ENCODE results near the gene MYL3. TPM values are rescaled to one million over a fixed set of nuclear protein-coding genes. Genes with fewer than 3 reads are reported as not detected.

The MYL3 gene
- polyA plus RNA-seq, 1 of the 3 experiments (the other 2 are of a cell fraction) = not detected

DNA sequence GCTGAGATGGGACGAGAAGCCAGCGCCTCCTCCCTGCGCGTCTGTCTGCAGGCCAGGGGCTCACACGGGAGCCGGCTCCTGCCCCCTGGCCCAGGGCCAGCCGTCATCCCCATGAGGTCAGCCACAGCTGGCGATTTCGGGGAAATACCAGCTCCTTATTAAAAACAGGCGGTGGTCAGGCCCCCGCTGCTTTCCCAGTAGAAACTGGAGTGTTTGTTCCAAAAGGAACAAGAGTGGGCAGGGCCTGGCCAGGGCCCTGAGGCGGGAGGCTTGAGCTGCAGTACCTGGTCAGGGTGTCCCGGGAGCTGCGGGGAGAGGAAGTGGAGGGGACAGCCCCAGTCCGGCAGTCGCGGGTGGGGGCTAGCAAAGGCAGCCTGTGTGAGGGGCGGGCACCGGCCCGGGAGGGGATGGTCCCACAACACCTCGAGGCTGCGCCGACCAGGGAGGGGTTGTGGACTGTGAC, 17.8 kb downstream of the MYL3 start:
- Histone ChIP-seq H2AFZ (ENCODE audit: low read depth) (peak overlapping the region; percentile 90; the same call in 1 of the 2 replicates), H3K27ac (ENCODE audit: low read depth in 2 of 2, low read length in 1 of 2) (peak overlapping the region; percentile 38 to 98), H3K4me1 (ENCODE audit: control insufficient read depth in 1 of 2, insufficient read depth in 2 of 2, low read depth in 1 of 2, low read length in 1 of 2) (peaks cover 0 to 27% of the 10 kb centered on the region in 2 experiments; a peak in 2 of 4 replicates), H3K4me3 (ENCODE audit: low read depth in 2 of 2, low read length in 1 of 2) (peak overlapping the region; percentile 46 to 49; a peak in 3 of 4 replicates), H3K4me2 (peak overlapping the region; percentile 69), H3F3A (replicated peaks; ENCODE audit: insufficient read depth) (no peaks in the 10 kb centered on the region), H3K79me2 (ENCODE audit: insufficient read depth) (no peaks in the 10 kb centered on the region), H3K27me3 (ENCODE audit: insufficient read depth) (no peaks in the 10 kb centered on the region), H3K9me2 (no peaks in the 10 kb centered on the region), H3K36me3 (replicated peaks in 1 of 2; ENCODE audit: control insufficient read depth in 1 of 2, insufficient read depth in 2 of 2, low read length in 1 of 2) (no peaks in the 10 kb centered on the region), H3K9me3 (peaks cover 8% of the 10 kb centered on the region; the same call in 1 of the 2 replicates), H3K9ac (peak overlapping the region; percentile 72), H4K20me1 (ENCODE audit: insufficient read depth) (no peaks in the 10 kb centered on the region)
- POLR2A ChIA-PET = interaction anchor here (0.7 to 2.5 kb wide), 19 partner anchors 8 to 318 kb away, joined by 3 to 15 read pairs (median 3); partner anchors contain the start of genes CCDC12, NBEAL2, PTH1R and SETD2
- CTCF ChIA-PET = interaction anchor here (0.6 to 8.4 kb wide), 48 partner anchors 10 to 630 kb away, joined by 3 to 72 read pairs (median 4); partner anchors contain the start of genes MYL3, NBEAL2, PTH1R and SCAP
- WGBS (ENCODE audit: low lambda C conversion rate) = 12% methylated on average over 6 of the region's 23 CpGs
- DNase-seq = peak; percentile 90
- TF ChIP-seq, protein P1, sequence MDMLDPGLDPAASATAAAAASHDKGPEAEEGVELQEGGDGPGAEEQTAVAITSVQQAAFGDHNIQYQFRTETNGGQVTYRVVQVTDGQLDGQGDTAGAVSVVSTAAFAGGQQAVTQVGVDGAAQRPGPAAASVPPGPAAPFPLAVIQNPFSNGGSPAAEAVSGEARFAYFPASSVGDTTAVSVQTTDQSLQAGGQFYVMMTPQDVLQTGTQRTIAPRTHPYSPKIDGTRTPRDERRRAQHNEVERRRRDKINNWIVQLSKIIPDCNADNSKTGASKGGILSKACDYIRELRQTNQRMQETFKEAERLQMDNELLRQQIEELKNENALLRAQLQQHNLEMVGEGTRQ (IDR thresholded peaks at IDR 0.05; ENCODE audit: borderline replicate concordance, low read depth, low read length) = no peak
- peak in 1 of 2 experiments; percentile 59; a peak in 2 of 4 replicates for TF ChIP-seq EP300 (IDR thresholded peaks at IDR 0.05; ENCODE audit: borderline replicate concordance in 1 of 2, low read depth in 1 of 2, low read length in 1 of 2)
- TF ChIP-seq RFX5 (IDR thresholded peaks at IDR 0.05; ENCODE audit: low read length) = no peak
- TF ChIP-seq SIN3A (IDR thresholded peaks at IDR 0.05; ENCODE audit: borderline replicate concordance, low read depth, low read length) = no peak
- TF ChIP-seq, protein P2, sequence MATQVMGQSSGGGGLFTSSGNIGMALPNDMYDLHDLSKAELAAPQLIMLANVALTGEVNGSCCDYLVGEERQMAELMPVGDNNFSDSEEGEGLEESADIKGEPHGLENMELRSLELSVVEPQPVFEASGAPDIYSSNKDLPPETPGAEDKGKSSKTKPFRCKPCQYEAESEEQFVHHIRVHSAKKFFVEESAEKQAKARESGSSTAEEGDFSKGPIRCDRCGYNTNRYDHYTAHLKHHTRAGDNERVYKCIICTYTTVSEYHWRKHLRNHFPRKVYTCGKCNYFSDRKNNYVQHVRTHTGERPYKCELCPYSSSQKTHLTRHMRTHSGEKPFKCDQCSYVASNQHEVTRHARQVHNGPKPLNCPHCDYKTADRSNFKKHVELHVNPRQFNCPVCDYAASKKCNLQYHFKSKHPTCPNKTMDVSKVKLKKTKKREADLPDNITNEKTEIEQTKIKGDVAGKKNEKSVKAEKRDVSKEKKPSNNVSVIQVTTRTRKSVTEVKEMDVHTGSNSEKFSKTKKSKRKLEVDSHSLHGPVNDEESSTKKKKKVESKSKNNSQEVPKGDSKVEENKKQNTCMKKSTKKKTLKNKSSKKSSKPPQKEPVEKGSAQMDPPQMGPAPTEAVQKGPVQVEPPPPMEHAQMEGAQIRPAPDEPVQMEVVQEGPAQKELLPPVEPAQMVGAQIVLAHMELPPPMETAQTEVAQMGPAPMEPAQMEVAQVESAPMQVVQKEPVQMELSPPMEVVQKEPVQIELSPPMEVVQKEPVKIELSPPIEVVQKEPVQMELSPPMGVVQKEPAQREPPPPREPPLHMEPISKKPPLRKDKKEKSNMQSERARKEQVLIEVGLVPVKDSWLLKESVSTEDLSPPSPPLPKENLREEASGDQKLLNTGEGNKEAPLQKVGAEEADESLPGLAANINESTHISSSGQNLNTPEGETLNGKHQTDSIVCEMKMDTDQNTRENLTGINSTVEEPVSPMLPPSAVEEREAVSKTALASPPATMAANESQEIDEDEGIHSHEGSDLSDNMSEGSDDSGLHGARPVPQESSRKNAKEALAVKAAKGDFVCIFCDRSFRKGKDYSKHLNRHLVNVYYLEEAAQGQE (IDR thresholded peaks at IDR 0.05; ENCODE audit: low read depth, low read length) = 0 out of 2 replicates have a peak, but pooled peaks have one; percentile 4
- TF ChIP-seq POLR2AphosphoS5 (IDR thresholded peaks at IDR 0.05; ENCODE audit: low read depth, low read length) = no peak
- peak; percentile 76 for TF ChIP-seq TCF12 (IDR thresholded peaks at IDR 0.05)
- no peak for TF ChIP-seq FOXJ3 (CRISPR knock-in tag; IDR thresholded peaks at IDR 0.05)
- no peak for TF ChIP-seq EZH2phosphoT487 (IDR thresholded peaks at IDR 0.05; ENCODE audit: borderline replicate concordance, low read depth)
- no peak for TF ChIP-seq GATA2 (CRISPR knock-in tag; IDR thresholded peaks at IDR 0.05)
- no peak for TF ChIP-seq TEAD4 (IDR thresholded peaks at IDR 0.05; ENCODE audit: borderline replicate concordance, insufficient read depth)
- TF ChIP-seq CHD2 (IDR thresholded peaks at IDR 0.05; ENCODE audit: low read length, partially characterized antibody) = peak; percentile 72
- no peak for TF ChIP-seq JUND (IDR thresholded peaks at IDR 0.05)
- TF ChIP-seq, protein P3, sequence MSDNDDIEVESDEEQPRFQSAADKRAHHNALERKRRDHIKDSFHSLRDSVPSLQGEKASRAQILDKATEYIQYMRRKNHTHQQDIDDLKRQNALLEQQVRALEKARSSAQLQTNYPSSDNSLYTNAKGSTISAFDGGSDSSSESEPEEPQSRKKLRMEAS (IDR thresholded peaks at IDR 0.05; ENCODE audit: low read depth) = no peak; the same call in 1 of the 2 replicates
- no peak for TF ChIP-seq MEF2A (IDR thresholded peaks at IDR 0.05; ENCODE audit: borderline replicate concordance, low read depth)
- TF ChIP-seq NFIC (IDR thresholded peaks at IDR 0.05; ENCODE audit: borderline replicate concordance) = peak; percentile 76
- no peak for TF ChIP-seq TAF1 (IDR thresholded peaks at IDR 0.05; ENCODE audit: borderline replicate concordance, low read depth, low read length)
- TF ChIP-seq GABPA (IDR thresholded peaks at IDR 0.05; ENCODE audit: low read depth) = no peak; the same call in 1 of the 2 replicates
- peak; percentile 52; the same call in 1 of the 2 replicates for TF ChIP-seq MXI1 (IDR thresholded peaks at IDR 0.05; ENCODE audit: low read depth, low read length)
- TF ChIP-seq, protein P4, sequence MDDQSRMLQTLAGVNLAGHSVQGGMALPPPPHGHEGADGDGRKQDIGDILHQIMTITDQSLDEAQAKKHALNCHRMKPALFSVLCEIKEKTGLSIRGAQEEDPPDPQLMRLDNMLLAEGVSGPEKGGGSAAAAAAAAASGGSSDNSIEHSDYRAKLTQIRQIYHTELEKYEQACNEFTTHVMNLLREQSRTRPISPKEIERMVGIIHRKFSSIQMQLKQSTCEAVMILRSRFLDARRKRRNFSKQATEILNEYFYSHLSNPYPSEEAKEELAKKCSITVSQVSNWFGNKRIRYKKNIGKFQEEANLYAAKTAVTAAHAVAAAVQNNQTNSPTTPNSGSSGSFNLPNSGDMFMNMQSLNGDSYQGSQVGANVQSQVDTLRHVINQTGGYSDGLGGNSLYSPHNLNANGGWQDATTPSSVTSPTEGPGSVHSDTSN (IDR thresholded peaks at IDR 0.05) = no peak
- TF ChIP-seq, protein P5, sequence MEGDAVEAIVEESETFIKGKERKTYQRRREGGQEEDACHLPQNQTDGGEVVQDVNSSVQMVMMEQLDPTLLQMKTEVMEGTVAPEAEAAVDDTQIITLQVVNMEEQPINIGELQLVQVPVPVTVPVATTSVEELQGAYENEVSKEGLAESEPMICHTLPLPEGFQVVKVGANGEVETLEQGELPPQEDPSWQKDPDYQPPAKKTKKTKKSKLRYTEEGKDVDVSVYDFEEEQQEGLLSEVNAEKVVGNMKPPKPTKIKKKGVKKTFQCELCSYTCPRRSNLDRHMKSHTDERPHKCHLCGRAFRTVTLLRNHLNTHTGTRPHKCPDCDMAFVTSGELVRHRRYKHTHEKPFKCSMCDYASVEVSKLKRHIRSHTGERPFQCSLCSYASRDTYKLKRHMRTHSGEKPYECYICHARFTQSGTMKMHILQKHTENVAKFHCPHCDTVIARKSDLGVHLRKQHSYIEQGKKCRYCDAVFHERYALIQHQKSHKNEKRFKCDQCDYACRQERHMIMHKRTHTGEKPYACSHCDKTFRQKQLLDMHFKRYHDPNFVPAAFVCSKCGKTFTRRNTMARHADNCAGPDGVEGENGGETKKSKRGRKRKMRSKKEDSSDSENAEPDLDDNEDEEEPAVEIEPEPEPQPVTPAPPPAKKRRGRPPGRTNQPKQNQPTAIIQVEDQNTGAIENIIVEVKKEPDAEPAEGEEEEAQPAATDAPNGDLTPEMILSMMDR (IDR thresholded peaks at IDR 0.05) = no peak
- no peak for TF ChIP-seq NRF1 (IDR thresholded peaks at IDR 0.05; ENCODE audit: low read depth, low read length)
- TF ChIP-seq, protein P6, sequence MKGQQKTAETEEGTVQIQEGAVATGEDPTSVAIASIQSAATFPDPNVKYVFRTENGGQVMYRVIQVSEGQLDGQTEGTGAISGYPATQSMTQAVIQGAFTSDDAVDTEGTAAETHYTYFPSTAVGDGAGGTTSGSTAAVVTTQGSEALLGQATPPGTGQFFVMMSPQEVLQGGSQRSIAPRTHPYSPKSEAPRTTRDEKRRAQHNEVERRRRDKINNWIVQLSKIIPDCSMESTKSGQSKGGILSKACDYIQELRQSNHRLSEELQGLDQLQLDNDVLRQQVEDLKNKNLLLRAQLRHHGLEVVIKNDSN (IDR thresholded peaks at IDR 0.05; ENCODE audit: borderline replicate concordance, low read depth) = no peak
- no peak for TF ChIP-seq SMC3 (IDR thresholded peaks at IDR 0.05; ENCODE audit: low read depth, low read length)

Measured in SK-N-SH (cell line).